T47D (cell line): ENCODE results near the gene SPSB4.

Experiments
- DNase-seq, 2 experiments: peaks; one replicate each; pipeline versions ENCODE4 v3.0.0 to v3.0.0-alpha.2; 2011 to 2012; ENCODE audit warnings: low read depth in 1 of 2, low spot score in 1 of 2
- JUND ChIP-seq: IDR thresholded peaks from 2 replicates; pipeline ENCODE4 v1.6.1; 2012; ENCODE audit warnings: low read depth
- in situ Hi-C: cut with HindIII; loops from 2 replicates; pipeline ENCODE4 v1.10.0; 2016; ENCODE audit warnings: low sequenced_read_pairs, low pct_unique_long_range_greater_than_20kb

SPSB4 gene

DNA sequence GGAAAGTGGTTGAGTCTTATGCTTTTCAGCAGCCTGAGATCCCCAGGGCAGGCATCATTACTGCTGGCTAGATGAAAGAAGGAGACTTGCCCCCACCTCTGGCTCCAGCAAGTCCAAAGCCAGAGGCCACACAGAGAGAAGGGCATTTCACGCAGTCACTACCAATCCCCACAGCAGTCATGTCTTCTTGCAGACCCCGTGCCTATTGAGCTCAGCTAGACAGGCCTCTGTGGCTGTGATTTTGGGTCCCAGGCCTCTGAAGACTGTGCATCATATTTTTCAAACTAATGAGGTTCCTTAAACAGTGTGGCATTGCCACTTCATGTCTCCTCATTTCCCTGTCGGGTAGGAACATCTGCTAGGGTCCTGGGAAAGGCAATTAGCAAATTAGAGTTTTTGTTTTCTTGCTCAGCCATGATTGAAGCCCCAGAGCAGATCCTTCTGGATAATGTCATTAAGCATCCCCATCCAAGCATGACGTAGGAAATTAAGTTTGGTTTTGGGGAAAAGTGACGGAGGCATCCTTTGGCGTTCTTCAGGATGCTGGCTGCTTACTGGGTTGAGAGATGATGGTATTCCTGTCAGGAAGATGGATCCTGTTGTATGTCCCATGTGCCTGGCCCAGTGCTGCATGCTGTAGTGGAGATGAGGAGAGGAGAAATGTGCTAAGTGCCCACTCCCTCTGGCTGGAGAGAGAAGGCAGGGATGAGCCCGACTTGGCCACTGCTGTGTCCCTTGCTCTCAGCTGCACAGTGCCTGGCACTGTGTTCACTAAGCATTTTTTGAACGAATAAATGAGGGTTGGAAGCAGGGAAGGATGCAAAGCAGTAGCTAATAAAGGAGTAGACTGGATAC is 7.0 kb downstream of the SPSB4 start:
- DNase-seq, result no peak
- in situ Hi-C loops, result no loop called here
- TF ChIP-seq JUND, result no peak

- TF ChIP-seq JUND, result no peak
- in situ Hi-C loops, result no loop called here
- no peak for DNase-seq
Observed at GRCh38 chr3:141058996-141059395, 7.8 kb downstream of the SPSB4 start.

DNA sequence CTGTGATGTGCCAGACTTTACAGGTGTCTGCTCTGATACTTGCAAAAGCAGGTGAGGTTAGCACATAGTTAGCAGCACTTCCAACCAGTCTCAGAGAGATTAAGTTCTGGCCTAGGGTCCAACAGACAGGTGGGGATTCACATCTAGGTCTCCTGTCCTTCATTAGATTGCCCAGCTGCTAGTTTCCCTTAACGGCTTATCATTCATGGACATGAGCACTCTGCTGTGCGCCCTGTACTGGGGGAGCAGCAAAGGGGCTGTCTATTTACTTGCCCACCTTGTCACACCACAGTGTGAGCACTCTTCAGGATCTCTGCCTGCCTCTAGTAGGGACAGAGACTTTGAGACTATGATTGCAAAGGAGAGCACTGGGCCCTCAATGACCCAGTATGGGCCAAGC is 8.7 kb downstream of the SPSB4 start:
- in situ Hi-C loops, result no loop called here
- TF ChIP-seq JUND, result no peak
- no peak for DNase-seq

- no peak for TF ChIP-seq JUND
- DNase-seq, result no peak
- in situ Hi-C loops, result no loop called here
Observed at GRCh38 chr3:141060327-141060726, 9.2 kb downstream of the SPSB4 start.

DNA sequence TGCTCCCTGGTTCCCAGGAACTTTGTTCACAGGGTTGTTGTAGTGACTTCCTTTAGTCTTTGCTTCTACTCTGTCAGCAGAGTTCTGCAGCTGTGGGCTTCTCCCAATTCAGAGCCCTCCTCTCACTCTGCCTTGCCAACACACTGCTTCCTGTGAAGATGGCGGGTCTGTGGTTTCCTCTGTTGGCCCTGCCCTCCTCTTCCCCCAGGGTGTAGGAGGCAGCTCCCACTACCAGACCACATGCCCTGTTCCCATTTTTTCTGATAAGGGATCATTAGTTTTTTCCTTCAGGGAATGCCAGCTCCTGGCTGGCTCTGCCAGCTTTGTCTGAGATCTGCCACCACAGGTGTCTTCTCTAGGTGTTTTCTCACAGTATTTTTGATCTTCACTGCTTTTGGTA is 12.7 kb downstream of the SPSB4 start:
- TF ChIP-seq JUND, result no peak
- in situ Hi-C loops, result no loop called here
- no peak for DNase-seq

GRCh38 chr3:141064255-141064926 is 13.2 kb downstream of the SPSB4 start:
- no peak for TF ChIP-seq JUND
- DNase-seq, result no peak
- in situ Hi-C loops, result no loop called here

- in situ Hi-C loops, result no loop called here
- no peak for DNase-seq
- TF ChIP-seq JUND, result no peak
Observed at GRCh38 chr3:141065258-141065657, 14.1 kb downstream of the SPSB4 start.

DNA sequence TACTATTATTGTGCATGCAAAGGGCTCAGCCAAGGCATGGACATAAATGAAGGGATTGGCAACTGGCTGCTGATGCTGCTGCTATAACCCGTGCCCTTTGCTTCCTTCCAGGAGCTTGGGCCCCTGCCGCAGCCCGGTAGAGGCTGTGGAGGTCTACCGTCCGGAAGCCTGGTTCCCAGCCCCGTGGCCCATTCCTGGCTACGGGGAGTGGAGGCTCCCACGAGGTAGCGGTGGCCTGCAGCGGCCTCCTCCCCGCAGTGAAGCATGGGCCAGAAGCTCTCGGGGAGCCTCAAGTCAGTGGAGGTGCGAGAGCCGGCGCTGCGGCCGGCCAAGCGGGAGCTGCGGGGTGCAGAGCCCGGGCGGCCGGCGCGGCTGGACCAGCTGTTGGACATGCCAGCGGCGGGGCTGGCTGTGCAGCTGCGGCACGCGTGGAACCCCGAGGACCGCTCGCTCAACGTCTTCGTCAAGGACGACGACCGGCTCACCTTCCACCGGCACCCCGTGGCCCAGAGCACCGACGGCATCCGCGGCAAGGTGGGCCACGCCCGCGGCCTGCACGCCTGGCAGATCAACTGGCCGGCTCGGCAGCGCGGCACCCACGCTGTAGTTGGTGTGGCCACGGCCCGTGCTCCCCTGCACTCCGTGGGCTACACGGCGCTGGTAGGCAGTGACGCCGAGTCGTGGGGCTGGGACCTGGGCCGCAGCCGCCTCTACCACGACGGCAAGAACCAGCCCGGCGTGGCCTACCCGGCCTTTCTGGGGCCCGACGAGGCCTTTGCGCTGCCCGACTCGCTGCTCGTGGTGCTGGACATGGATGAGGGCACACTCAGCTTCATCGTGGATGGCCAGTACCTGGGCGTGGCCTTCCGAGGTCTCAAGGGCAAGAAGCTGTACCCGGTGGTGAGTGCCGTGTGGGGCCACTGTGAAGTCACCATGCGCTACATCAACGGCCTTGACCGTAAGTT is 15.0 kb downstream of the SPSB4 start:
- no peak for DNase-seq
- no peak for TF ChIP-seq JUND
- in situ Hi-C loops, result no loop called here

- no peak for TF ChIP-seq JUND
- in situ Hi-C loops, result no loop called here
- DNase-seq, result no peak
Observed at GRCh38 chr3:141067206-141067974, 16.2 kb downstream of the SPSB4 start.

- TF ChIP-seq JUND, result no peak
- in situ Hi-C loops, result no loop called here
- no peak for DNase-seq
Observed at GRCh38 chr3:141070229-141070628, 19.1 kb downstream of the SPSB4 start.

DNA sequence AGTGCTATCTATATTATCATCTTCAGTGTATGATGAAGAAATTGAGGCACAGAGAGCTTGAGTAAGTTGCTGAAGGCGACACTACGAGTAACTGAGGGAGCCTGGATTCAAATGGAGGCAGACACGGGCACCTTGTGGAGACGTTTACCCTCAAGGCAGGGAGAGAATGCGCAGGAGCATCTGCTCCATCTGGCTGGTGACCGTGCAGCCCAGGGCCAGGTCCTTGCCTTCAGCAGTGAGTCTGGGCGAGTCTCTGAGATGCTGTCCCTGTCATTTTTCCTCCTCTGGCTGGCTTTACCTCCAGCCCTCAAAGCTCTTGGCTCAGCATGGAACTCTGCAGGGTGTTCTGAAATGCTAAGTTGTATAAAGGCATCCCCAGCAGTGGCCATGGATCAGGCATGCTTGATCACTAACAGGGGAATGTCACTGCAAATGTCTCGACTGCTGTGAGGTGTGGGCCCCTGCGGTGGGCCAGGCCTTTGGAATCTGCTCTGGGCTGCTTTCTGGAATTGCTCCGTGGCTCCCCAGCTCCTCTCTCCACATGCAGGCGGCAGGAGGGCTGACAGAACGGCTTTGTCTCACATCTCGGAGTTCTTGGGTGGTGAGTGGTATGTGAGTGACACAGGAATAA is 19.7 kb downstream of the SPSB4 start:
- DNase-seq, result no peak
- in situ Hi-C loops, result no loop called here
- no peak for TF ChIP-seq JUND

DNA sequence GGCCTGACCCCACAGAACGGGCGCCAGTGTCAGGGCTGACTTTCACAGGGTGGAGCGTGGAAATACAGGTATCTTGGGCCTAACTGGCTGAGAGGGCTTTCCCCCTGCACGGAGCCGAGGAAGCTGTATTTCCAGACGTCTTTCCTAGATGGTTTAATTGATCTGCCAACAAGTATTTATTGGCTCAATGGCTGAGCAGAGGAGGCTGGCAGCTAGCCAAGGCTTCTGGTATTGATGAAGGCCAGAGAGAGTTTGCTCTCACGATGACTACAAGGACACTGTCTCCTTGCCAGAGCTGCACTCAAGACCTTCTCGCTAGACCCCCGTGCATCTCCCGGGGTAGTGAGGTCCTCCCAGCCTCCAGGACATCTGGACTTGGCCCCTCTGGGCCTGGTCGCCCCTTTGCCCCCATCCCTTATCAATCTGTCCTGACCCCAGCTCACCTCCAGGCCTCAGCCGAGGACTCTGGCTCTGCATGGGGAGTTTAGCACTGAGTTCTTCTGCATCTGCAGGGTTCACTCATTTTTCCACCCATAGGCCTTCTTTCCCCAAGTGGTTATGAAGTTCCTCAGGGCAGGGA is 20.6 kb downstream of the SPSB4 start:
- TF ChIP-seq JUND, result no peak
- DNase-seq, result no peak
- in situ Hi-C loops, result no loop called here
